OCI-M1 (cell line): ENCODE measurements around the gene MAPT.
A peak's percentile ranks its signal among the peaks of the same experiment; 100 is the strongest.
"Not testable (repeated sequence)": the region's sequence is repeated elsewhere in the genome, so short reads cannot be mapped to it uniquely, and the experiment has no call there.

Experiments
- DNase-seq: peaks from one replicate; lab custom pipeline; 2025; lab: John Stamatoyannopoulos, UW

MAPT gene

GRCh38 chr17:45900723-45901415 lies 6.5 kb downstream of the MAPT start:
- no peak for DNase-seq

DNA sequence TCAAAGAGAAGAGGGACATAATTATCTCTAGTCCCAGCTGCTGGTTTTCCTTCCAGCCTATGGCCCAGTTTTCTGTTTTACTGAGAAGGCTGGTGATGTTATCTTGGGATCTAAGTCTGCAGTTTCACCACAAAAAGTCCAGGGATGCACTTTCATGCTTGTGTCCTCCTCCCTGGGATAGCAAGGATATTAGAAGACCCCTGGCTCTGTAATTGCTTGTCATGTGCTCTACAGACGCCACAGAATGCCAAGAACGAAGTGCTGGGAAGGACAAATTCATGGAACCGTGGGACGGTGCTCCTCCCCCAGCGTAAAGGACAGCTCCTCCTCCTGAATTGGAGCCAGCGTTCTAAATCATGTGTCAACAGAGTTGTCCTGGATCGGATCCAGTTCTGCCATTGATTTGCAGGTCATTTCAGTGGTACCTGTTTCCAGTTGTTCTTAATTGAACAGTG lies 8.6 kb downstream of the MAPT start:
- DNase-seq, result peak; percentile 52

- DNase-seq, result no peak
These were observed 10.5 kb downstream of the MAPT start for GRCh38 chr17:45904866-45905265.

- no peak for DNase-seq
These were observed 11.5 kb downstream of the MAPT start for GRCh38 chr17:45905814-45906213.

DNA sequence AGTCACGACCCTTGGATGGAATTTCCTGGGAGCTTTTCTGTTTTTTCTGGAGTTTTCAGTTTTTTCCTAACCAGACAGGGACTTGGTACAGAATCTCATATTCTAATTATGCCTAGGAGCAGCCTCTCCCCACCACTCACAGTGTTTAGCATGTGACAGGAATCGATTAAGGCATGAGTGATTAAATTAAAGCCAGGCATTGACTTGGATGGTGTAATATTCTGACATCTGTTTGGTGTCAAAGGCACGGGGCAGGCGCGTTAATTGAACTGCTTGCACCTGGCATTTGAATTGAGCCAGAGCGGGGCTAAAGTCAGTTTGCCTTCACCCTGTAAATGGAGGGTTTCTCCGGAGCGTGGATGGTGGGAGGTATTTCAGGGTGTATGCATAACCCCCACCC lies 11.9 kb downstream of the MAPT start:
- no peak for DNase-seq

- DNase-seq, result no peak
These were observed 12.7 kb downstream of the MAPT start for GRCh38 chr17:45906927-45907622.

DNA sequence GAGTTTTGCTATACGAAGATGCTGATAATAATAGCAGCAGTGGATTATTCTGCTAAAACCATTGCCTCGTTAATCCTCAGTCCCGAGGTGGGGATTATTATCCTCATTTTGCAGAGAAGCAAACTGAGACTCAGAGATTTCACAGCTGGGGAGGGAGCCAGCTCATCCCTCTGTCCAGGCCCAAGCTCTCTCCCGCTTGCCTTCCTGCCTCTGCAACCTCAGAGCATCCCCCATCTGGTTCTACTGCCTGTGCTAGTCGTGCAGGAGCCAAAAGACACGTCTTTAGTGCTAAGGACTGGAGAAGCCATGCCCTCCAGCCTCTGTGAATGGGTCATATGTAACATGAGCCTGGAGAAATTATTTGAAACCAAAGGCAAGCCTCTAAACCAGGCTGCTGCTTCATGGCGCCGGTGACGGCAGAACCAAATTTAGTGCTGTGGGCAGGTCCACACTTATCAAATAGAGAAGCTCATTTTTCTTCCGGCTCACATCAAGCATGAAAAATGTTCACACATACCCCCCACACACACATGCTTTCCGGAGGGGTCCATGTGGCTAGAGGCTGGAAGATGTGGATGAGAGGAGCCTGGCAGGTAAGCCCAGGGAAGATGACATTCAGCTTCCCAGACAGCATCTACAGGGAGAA lies 13.5 kb downstream of the MAPT start:
- no peak for DNase-seq

- DNase-seq, result peak; percentile 18
These were observed 14.1 kb downstream of the MAPT start for GRCh38 chr17:45908460-45908859.

DNA sequence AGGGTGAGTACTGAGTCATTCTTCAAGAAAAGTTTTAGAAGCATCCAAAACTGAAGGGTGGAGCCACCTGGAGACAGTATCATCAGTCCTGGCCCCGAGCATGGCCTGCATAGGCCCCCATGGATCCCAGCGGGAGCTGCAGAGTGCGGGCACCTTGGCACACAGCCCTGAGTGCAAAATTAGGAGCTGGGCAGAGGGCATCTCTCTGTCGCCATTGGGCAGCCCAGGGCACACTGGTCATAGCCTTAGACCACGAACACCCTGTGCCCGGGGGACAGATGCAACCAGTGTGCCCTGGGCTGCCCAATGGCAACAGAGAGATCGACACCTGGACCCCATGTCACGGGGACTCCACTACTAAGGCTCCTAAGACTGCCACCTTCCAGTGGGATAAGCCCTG lies 14.6 kb downstream of the MAPT start:
- DNase-seq, result no peak

DNA sequence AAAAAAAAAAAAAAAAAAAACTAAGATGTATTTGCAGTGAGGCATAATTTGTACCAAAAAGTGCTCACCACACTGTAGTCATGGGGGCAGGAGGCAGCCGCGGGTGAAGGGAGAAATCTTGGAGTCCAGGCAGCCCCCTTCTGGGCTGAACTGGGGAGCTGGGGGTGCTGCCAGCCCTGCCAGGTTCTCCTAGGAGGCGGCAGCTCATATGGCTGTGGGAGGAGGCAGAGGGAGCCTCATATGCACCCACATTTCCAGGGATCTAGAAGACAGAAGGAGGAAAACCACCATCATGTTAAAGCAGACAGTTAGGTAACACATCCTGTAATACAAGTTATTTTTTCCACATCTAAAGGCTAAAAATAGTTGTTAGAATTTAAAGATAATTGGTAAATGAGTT lies 16.3 kb downstream of the MAPT start:
- DNase-seq, result no peak

GRCh38 chr17:45912319-45912718 lies 18.0 kb downstream of the MAPT start:
- no peak for DNase-seq

GRCh38 chr17:45913030-45913429 lies 18.7 kb downstream of the MAPT start:
- not testable (repeated sequence) for DNase-seq

- peak; percentile 14 for DNase-seq
These were observed 19.8 kb downstream of the MAPT start for GRCh38 chr17:45914047-45914717.

DNA sequence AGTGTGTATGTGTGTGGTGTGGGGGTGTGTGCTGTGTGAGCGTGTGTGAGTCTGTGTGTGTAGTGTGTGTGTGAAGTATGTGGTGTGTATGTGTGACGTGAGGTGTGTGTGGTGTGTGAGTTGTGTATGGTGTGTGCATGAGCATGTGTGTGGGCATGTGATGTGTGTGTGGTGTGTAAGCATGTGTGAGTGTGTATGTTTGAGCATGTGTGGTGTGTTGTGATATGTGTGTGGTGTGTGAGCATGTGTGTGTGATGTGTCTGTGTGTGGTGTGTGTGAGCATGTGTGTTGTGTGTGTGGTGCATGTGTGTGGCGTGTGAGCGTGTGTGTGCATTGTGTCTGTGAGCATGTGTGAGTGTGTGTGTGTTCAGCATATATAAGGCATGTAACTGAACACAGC lies 20.9 kb downstream of the MAPT start:
- DNase-seq, result no peak

- no peak for DNase-seq
These were observed 22.7 kb downstream of the MAPT start for GRCh38 chr17:45917081-45917480.

GRCh38 chr17:45918241-45918745 lies 23.9 kb downstream of the MAPT start:
- no peak for DNase-seq

- DNase-seq, result no peak
These were observed 24.8 kb downstream of the MAPT start for GRCh38 chr17:45919136-45919535.

DNA sequence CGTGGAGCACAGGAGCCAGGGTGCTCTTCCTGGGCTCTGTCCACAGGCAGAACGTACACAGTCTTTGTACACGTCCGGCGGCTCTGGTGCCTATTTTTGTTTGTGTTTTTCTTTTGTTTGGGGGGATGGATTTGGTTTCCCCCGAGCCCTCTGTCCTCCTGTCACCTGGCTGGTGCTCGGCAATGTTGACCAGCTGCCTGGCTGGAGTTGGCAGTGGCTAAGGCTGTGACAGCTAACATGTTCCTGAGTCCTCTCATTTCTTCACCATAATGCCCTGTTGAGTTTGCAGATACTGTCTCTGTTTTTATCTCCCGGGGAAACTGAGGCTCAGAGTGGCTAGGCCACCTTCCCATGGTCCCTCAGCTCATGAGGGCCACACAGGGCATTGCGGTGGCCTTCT lies 25.7 kb downstream of the MAPT start:
- DNase-seq, result no peak

- no peak for DNase-seq
These were observed 29.3 kb downstream of the MAPT start for GRCh38 chr17:45923511-45924268.

- DNase-seq, result no peak
These were observed 30.0 kb downstream of the MAPT start for GRCh38 chr17:45924332-45924820.

GRCh38 chr17:45925311-45925710 lies 31.0 kb downstream of the MAPT start:
- no peak for DNase-seq

DNA sequence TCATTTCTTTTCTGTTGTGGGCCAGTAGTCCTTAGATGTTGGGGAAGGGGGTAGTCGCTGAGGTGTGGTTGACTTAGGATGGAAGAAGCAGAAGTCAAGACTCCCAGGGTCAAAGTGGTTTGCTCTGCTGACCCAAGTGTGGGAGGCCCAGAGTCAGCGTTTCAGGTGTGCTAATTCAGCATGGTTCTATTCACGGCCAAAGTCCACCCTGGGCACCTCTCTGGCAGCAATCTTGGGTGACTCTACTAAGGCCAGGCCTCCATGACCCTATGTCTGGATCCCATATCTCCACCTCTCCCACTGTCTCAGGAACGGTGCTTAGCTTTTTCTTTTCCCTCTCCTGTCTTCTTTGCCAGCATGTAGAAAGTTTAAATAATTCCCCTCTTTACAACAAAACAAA lies 32.9 kb downstream of the MAPT start:
- DNase-seq, result no peak
